HG03139 (cell line): ENCODE data around the gene KRT8.

Experiments
- ATAC-seq: cut with Tn5 transposase; IDR thresholded peaks from one replicate; pipeline ENCODE4 v1.9.1; 2021; ENCODE audit not compliant: unreplicated experiment

The KRT8 gene

GRCh38 chr12:52925717-52926595 is 21.1 kb upstream of the KRT8 start:
- no peak for ATAC-seq

GRCh38 chr12:52924764-52925716 is 20.2 kb upstream of the KRT8 start:
- ATAC-seq, result no peak

DNA sequence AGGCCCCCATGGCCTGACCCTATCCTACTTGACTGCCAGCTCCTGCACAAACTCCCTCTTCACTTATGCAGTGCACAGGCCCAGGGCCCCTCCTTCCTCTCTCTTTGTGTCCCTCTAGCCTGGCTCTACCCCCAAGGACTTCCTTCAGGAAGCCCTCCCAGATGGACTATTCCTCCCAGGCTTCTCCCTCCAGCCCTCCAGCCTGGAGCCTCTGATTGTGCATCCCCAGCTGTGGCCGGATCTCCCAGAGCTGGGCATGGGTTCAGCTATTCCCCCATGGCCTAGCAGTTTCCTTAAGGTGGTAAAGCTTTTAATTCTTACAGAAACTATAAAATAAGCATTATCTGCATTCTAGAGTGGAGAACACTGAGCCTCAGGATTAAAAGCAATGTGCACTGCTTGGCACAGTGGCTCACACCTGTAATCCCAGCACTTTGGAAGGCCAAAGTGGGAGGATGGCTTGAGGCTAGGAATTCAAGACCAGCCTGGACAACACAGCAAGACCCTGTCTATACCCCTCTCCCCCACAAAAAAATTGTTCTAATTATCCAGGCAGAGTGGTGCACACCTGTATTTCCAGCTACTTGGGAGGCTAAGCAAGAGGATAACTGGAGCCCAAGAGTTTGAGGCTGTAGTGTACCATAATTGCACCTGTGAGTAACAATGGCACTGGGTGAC is 16.8 kb upstream of the KRT8 start:
- no peak for ATAC-seq

- no peak for ATAC-seq
These were observed 16.1 kb upstream of the KRT8 start for GRCh38 chr12:52920937-52921336.

DNA sequence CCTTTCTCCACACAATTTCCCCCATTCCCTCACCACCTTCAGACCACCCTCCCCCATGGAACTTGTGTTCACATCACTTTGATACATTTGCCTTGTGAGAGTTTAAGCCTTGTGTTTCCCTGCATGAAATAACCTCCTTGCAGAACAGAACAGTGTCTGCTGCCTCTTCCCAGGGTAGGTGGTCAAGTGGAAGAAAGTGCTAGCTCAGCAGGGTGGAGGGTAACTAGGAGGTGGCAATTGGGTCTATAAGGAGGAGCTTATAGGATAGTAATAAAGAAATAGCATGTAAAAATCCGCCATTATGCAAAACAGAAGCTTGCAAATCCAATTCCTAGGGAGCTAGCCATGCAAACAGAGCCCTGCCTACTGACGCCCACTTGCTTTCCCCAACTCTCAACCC is 13.9 kb upstream of the KRT8 start:
- no peak for ATAC-seq

DNA sequence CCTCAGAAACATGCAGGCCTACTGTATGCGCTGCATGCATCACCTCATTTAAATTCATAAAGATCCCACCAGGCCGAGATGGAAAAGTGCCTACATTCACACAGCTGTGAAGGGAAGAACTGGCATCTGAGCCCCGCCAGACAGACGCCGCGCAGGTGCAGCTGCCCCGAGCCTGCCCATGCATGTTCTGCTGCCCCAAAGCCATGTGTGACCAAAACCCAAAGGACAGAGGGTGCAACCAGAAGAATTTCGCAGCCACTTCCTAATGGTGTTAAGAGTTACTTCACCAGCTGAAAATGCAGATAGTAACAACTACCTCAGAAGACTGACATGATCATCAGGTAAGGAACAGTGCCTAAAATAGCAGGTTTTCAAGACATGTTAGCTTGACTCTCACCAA is 13.5 kb upstream of the KRT8 start:
- no peak for ATAC-seq

GRCh38 chr12:52917800-52918199 is 12.9 kb upstream of the KRT8 start:
- ATAC-seq, result no peak

- no peak for ATAC-seq
These were observed 11.3 kb upstream of the KRT8 start for GRCh38 chr12:52916216-52916615.

- no peak for ATAC-seq
These were observed 10.8 kb upstream of the KRT8 start for GRCh38 chr12:52915637-52916036.

DNA sequence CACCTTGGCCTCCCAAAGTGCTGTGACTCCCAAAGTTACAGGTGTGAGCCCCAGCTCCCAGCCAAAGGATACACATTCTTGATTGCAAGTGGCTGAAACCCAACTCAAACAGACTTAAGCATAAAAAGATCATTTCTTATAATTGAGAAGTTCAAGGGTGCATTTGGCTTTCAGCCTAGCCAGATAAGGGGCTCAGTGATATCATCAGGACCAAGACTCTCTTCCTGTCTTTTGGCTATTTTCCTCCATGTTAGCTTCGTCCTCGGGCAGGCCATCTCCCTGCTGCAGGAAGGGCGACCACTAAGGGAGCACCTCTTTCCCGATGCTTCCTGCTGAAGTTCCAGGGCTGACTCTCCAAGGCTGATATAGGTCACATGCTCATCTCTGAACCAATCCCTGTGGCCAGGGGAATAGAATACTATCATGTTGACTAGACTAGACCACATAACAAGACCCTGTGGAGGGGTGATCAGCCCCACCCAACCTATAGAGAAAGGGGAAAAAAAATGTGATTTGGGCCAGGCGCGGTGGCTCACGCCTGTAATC is 9.8 kb upstream of the KRT8 start:
- no peak for ATAC-seq

- no peak for ATAC-seq
These were observed 8.6 kb upstream of the KRT8 start for GRCh38 chr12:52913431-52913821.

- no peak for ATAC-seq
These were observed 8.0 kb upstream of the KRT8 start for GRCh38 chr12:52912711-52913430.

DNA sequence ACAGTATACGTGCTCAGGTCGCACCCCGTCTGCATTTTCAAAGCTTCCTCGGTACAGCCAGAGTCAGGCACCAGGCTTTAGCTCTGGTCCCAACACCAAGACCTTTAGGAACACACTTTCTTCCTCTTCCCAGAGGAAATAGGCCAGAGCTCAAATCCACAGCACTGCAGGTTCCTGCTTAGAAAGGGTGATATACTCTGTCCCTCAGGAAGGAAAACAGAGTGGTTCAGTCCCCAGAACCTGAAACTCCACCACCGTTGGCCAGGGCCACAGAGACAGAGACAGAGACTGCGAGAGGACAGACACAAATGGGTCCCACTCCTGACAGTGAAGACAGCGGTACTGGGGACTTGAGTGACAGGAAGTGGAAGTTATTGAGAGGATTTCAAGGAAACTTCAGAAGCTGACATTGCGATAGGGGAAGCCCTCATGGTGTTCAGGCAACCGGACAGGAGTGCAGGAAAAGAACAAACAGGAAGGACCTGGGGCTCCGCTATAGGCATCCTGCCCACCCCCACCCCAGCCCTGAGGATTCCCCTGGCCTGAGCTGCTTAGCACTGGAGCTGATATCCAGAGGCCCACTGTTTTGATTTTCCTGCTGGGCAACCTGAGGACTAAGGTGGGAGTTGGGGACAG is 5.5 kb upstream of the KRT8 start:
- no peak for ATAC-seq

GRCh38 chr12:52909796-52910195 is 4.9 kb upstream of the KRT8 start:
- ATAC-seq, result no peak

DNA sequence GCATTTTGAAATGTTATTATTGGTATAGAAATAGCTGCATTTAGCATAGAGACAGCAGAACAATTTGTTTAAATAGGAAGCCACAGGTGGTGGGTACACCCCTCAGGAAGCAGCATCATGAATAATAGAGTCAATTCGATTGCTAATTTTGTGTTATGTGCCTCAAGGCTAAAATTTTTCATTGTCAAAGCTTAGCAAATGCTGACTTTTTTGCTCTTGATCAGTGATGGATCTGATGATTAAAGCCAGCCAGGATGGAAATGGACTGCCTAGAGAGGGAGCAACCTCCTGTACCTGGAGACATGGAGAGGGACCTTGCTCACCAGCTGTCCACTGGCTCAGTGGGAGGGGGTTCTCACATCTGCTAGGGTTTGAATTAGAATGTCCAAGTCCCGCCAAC is 4.5 kb upstream of the KRT8 start:
- no peak for ATAC-seq

- ATAC-seq, result no peak
These were observed 2.4 kb upstream of the KRT8 start for GRCh38 chr12:52907092-52907810.

DNA sequence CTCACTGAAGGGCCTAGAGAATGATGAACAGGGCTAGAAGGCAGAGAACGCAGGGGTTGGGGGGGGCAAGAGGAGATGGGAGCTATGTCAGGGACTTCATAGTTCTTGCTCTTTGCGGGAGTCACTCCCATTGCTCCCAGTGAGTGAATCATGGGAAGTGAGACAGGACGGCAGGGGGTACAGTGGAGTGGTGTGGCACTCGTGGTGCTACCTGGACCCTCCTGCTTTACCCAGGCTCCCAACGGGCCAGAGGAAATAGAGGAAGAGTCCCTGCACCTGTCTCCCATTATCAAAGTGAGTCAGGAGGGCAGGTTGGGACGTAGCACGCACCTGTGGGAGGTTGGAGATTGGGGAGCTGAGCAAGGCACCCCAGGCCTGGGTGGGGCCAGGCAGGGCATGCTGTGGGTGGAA is 1.3 kb upstream of the KRT8 start:
- no peak for ATAC-seq

- ATAC-seq, result no peak
These were observed 894 bp downstream of the KRT8 start for GRCh38 chr12:52903855-52904508.
